Immature natural killer cell (primary cell): ENCODE measurements around the gene DNAJB12. TPM values are rescaled to one million over a fixed set of nuclear protein-coding genes. Genes with fewer than 3 reads are reported as not detected.
A peak's percentile ranks its signal among the peaks of the same experiment; 100 is the strongest.
"Not testable (repeated sequence)": the region's sequence is repeated elsewhere in the genome, so short reads cannot be mapped to it uniquely, and the experiment has no call there.

Source experiments
- DNase-seq, 3 donors: peaks; one replicate each; pipeline ENCODE4 v3.0.0; 2022; ENCODE audit warnings: mixed read lengths in 1 of 3
- H3K27ac Mint-ChIP-seq, 6 donors: one replicate each; pipeline ENCODE4 v1.8.0; 2020; ENCODE audit warnings: mixed read lengths in 6 of 6, mild to moderate bottlenecking in 5 of 6, inconsistent platforms in 4 of 6, moderate library complexity in 3 of 6
- H3K27me3 Mint-ChIP-seq, 3 donors: one replicate each; pipeline ENCODE4 v1.8.0; 2020 to 2021; ENCODE audit warnings: low read depth in 3 of 3, mild to moderate bottlenecking in 3 of 3, mixed read lengths in 3 of 3, moderate library complexity in 3 of 3, inconsistent platforms in 1 of 3
- H3K36me3 Mint-ChIP-seq, 3 donors: one replicate each; pipeline ENCODE4 v1.8.0; 2020; ENCODE audit warnings: mixed read lengths in 3 of 3, inconsistent platforms in 2 of 3, mild to moderate bottlenecking in 2 of 3
- H3K4me1 Mint-ChIP-seq, 2 donors: one replicate each; pipeline ENCODE4 v1.8.0; 2020; ENCODE audit warnings: inconsistent platforms in 2 of 2, mild to moderate bottlenecking in 2 of 2, mixed read lengths in 2 of 2, moderate library complexity in 1 of 2
- H3K4me3 Mint-ChIP-seq, 5 donors: one replicate each; pipeline ENCODE4 v1.8.0; 2020; ENCODE audit warnings: mild to moderate bottlenecking in 5 of 5, mixed read lengths in 5 of 5, inconsistent platforms in 3 of 5, moderate library complexity in 3 of 5
- H3K9me3 Mint-ChIP-seq, 6 donors: one replicate each; pipeline ENCODE4 v1.8.0; 2020; ENCODE audit warnings: mild to moderate bottlenecking in 6 of 6, mixed read lengths in 6 of 6, inconsistent platforms in 4 of 6, moderate library complexity in 3 of 6
- polyA plus RNA-seq, 3 donors: library from polyadenylated mRNA; unstranded; fragments of 300-500 nt; fragmentation: Illumina TruSeq; gene quantifications; one replicate each; pipeline ENCODE4 v1.2.3, GENCODE V29; 2021

The DNAJB12 gene
- polyA plus RNA-seq, 3 donors from 2014 or later = 12.2 to 32.0 (median 12.4) TPM

GRCh38 chr10:72297805-72298591, 56.7 kb downstream of the DNAJB12 start:
- Mint-ChIP-seq H3K4me3 (peak overlapping the region; percentile 82 to 90 (median 88)), H3K4me1 (peaks cover 55 to 56% of the 10 kb centered on the region in 2 donors), H3K36me3 (no peaks in the 10 kb centered on the region), H3K9me3 (peaks cover 0 to 4% (median 0%) of the 10 kb centered on the region in 6 donors), H3K27ac (peak overlapping the region; percentile 91 to 100 (median 100)), H3K27me3 (peaks cover 14 to 23% (median 18%) of the 10 kb centered on the region in 3 donors)
- peak; percentile 92 to 94 (median 94) for DNase-seq

- Mint-ChIP-seq H3K27me3 (peaks cover 14 to 23% (median 18%) of the 10 kb centered on the region in 3 donors), H3K9me3 (peaks cover 0 to 4% (median 0%) of the 10 kb centered on the region in 6 donors)
Measured at GRCh38 chr10:72297281-72297804, 57.4 kb downstream of the DNAJB12 start.

GRCh38 chr10:72296829-72297280, 57.9 kb downstream of the DNAJB12 start:
- H3K4me3 Mint-ChIP-seq = peak overlapping the region; percentile 82 to 90 (median 88)
- H3K36me3 Mint-ChIP-seq, DNase-seq, H3K9me3 Mint-ChIP-seq: not testable (repeated sequence)
- peak overlapping the region; percentile 91 to 100 (median 100) for H3K27ac Mint-ChIP-seq
- peaks cover 14 to 23% (median 18%) of the 10 kb centered on the region in 3 donors for H3K27me3 Mint-ChIP-seq
- peaks cover 61 to 63% of the 10 kb centered on the region in 2 donors for H3K4me1 Mint-ChIP-seq

More at GRCh38 chr10:72297281-72297804, 57.4 kb downstream of the DNAJB12 start:
- DNase-seq = peak; percentile 99
- no peaks in the 10 kb centered on the region for H3K36me3 Mint-ChIP-seq
- H3K4me3 Mint-ChIP-seq = peak overlapping the region; percentile 82 to 90 (median 88)
- H3K4me1 Mint-ChIP-seq = peaks cover 61 to 62% of the 10 kb centered on the region in 2 donors
- peak overlapping the region; percentile 91 to 100 (median 100) for H3K27ac Mint-ChIP-seq

- H3K4me1 Mint-ChIP-seq = peaks cover 53 to 61% of the 10 kb centered on the region in 2 donors
- no peaks in the 10 kb centered on the region for H3K36me3 Mint-ChIP-seq
- H3K4me3 Mint-ChIP-seq = peak overlapping the region in 4 of 5 donors; percentile 36 to 69 (median 43)
Measured at GRCh38 chr10:72295330-72295910, 59.3 kb downstream of the DNAJB12 start.

DNA sequence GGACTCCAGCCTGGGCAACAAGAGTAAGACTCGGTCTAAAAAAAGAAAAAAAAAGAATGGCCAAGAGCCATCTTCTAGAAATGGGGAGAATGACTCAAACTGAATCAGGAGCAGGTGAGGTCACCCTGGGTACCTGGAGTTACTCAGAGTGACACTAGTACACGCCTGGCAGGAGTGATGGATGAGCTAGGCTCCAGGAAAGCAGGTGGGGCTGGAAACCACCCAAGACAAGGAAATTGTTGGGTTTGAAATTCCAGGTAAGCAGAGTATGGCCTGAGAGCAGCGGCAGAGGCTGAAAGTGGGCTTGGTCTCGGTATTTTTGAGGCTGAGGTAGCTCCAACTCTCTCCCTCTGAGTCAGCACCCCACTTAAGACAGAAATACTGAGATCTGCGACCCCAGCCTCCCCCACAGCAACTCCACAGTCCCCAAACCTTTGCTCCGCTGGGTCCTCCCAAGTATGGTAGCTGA, 62.5 kb downstream of the DNAJB12 start:
- H3K4me3 Mint-ChIP-seq = no peak overlapping the region
- H3K4me1 Mint-ChIP-seq = peaks cover 33 to 49% of the 10 kb centered on the region in 2 donors

More at GRCh38 chr10:72295330-72295910, 59.3 kb downstream of the DNAJB12 start:
- DNase-seq = no peak
- peak overlapping the region; percentile 57 to 100 (median 92) for H3K27ac Mint-ChIP-seq
- H3K9me3 Mint-ChIP-seq = peaks cover 0 to 4% (median 0%) of the 10 kb centered on the region in 6 donors
- peaks cover 13 to 23% (median 18%) of the 10 kb centered on the region in 3 donors for H3K27me3 Mint-ChIP-seq

DNA sequence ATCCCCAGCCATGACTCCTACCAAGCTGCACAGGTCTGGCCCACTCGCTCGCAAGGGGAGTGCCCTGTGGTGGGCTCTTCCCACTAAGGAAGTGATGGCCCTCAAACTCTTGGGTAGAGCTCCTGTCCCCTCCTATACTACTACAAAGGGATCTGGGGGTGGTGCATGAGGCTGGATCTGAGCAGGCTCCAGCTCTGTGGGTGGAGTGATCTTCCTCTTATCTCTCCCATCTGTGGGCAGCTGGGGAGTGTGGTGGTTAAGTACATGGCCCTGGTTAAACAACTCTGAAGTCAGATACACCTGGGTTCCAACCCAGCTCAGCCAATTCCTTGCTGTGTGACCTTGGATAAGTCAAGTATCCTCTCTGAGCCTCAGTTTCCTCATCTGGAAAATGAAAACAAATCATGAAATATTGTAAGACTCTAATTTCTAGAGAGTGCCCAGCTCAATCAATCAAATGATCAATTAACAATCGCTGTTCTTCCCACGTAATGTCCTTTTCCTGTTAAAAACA, 63.6 kb downstream of the DNAJB12 start:
- Mint-ChIP-seq H3K27me3 (peaks cover 0 to 8% (median 3%) of the 10 kb centered on the region in 3 donors), H3K4me1 (peaks cover 34 to 47% of the 10 kb centered on the region in 2 donors), H3K4me3 (no peak overlapping the region), H3K9me3 (peaks cover 0 to 1% (median 0%) of the 10 kb centered on the region in 6 donors), H3K36me3 (no peaks in the 10 kb centered on the region), H3K27ac (peak overlapping the region in 2 of 6 donors; percentile 39 to 67)
- no peak for DNase-seq

More for the DNA sequence above, 62.5 kb downstream of the DNAJB12 start:
- no peak for DNase-seq
- Mint-ChIP-seq H3K9me3 (peaks cover 0 to 3% (median 0%) of the 10 kb centered on the region in 6 donors), H3K36me3 (no peaks in the 10 kb centered on the region), H3K27me3 (peaks cover 4 to 15% (median 7%) of the 10 kb centered on the region in 3 donors), H3K27ac (peak overlapping the region in 5 of 6 donors; percentile 50 to 91 (median 79))

DNA sequence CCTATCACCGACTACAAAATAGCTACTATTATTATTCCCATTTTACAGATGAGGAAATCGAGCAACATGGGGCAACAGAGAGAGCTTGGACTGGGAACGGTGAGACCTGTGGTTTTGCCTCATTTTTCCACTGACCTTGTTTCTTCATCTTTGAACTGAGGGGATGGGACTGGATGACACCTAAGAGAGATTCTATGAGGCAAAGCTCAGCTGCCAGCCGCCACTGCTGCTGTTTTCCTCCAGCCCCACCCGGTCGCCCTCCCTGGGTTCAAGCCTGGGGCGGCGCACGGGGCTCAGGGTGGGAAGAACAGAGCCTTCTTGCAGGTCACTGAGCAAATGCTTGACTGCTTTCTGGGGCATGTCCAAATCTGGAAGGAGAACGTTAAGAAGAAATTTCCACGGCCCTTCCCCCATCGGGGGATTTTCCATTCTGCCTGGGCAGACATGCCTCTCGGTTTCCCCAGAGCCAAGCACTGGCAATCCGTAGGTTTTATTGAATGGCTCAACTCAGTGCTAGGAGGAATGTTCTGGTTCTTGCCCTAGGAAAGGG, 68.7 kb downstream of the DNAJB12 start:
- Mint-ChIP-seq H3K9me3 (no peaks in the 10 kb centered on the region), H3K4me3 (no peak overlapping the region), H3K27ac (peak overlapping the region; percentile 49 to 82 (median 68)), H3K27me3 (peaks cover 0 to 2% (median 0%) of the 10 kb centered on the region in 3 donors), H3K36me3 (no peaks in the 10 kb centered on the region), H3K4me1 (peaks cover 22 to 23% of the 10 kb centered on the region in 2 donors)
- no peak for DNase-seq

DNA sequence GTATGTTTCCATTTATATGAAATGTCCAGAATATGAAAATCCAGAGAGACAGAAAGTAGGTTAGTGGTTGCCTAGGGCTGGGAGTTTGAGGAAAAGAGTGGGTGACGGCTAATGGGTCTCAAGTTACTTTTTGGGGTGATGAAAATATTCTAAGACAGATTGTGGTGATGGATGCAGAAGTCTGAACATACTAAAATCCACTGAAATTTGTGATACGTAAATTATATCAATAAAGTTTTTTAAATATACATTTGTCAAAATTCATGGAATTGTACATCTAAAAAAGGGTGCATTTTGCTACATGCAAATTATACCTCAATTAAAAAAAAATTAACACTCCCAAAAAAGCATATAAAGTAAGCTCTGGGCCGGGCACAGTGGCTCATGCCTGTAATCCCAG, 71.6 kb downstream of the DNAJB12 start:
- no peak overlapping the region for H3K4me3 Mint-ChIP-seq

More for the DNA sequence above, 71.6 kb downstream of the DNAJB12 start:
- DNase-seq = no peak
- Mint-ChIP-seq H3K27ac (peak overlapping the region in 1 of 6 donors; percentile 26), H3K9me3 (no peaks in the 10 kb centered on the region), H3K36me3 (no peaks in the 10 kb centered on the region), H3K27me3 (peaks cover 0 to 2% (median 0%) of the 10 kb centered on the region in 3 donors), H3K4me1 (peaks cover 23 to 26% of the 10 kb centered on the region in 2 donors)

Other genes with a start within 250 kb of the DNAJB12 start
- 100 to 1,000 TPM; 291 to 366 (median 328) TPM for gene ANAPC16, start 138.9 kb downstream of the DNAJB12 start, polyA plus RNA-seq
- gene ASCC1, start 138.6 kb downstream of the DNAJB12 start, polyA plus RNA-seq = 10 to 100 TPM; 36.9 to 57.6 (median 40.5) TPM
- gene DDIT4, start 81.0 kb downstream of the DNAJB12 start, polyA plus RNA-seq = 100 to 1,000 TPM; 437 to 876 (median 450) TPM